ENCODE results near the gene CNTN4.
"Not testable (repeated sequence)": the region's sequence is repeated elsewhere in the genome, so short reads cannot be mapped to it uniquely, and the experiment has no call there.

Gene CNTN4

GRCh38 chr3:2098398-2099027 is at the start of gene CNTN4:
TSS of gene CNTN4 (plus strand) at chr3:2098866.
- intact Hi-C loops (cut with micrococcal nuclease) = no loop called here
- H3K27me3 Mint-ChIP-seq = peaks cover 41% of the 10 kb centered on the region
- no peaks in the 10 kb centered on the region for H3K9me3 Mint-ChIP-seq
- H3K4me3 Mint-ChIP-seq = no peak within 1 kb of the TSS
- H3K4me1 Mint-ChIP-seq (ENCODE audit: low read depth) = no peaks in the 10 kb centered on the region
- H3K36me3 Mint-ChIP-seq (ENCODE audit: low read depth) = no peaks in the 10 kb centered on the region
- H3K27ac Mint-ChIP-seq = no peak within 1 kb of the TSS

- no peaks in the 10 kb centered on the region for H3K36me3 Mint-ChIP-seq (ENCODE audit: low read depth)
Observed at GRCh38 chr3:2061360-2061759, 37.3 kb upstream of the CNTN4 start.

GRCh38 chr3:2071531-2071930 is 27.1 kb upstream of the CNTN4 start:
- peaks cover 8% of the 10 kb centered on the region for H3K9me3 Mint-ChIP-seq
- H3K27ac Mint-ChIP-seq = no peak overlapping the region
- no peak overlapping the region for H3K4me3 Mint-ChIP-seq
- intact Hi-C loops (cut with micrococcal nuclease) = no loop called here
- H3K36me3 Mint-ChIP-seq (ENCODE audit: low read depth) = no peaks in the 10 kb centered on the region
- H3K27me3 Mint-ChIP-seq = no peaks in the 10 kb centered on the region
- H3K4me1 Mint-ChIP-seq (ENCODE audit: low read depth) = no peaks in the 10 kb centered on the region

More at GRCh38 chr3:2061360-2061759, 37.3 kb upstream of the CNTN4 start:
- Mint-ChIP-seq H3K9me3 (peaks cover 30% of the 10 kb centered on the region), H3K27ac (no peak overlapping the region), H3K4me1 (ENCODE audit: low read depth) (no peaks in the 10 kb centered on the region), H3K4me3 (no peak overlapping the region), H3K27me3 (no peaks in the 10 kb centered on the region)
- intact Hi-C loops (cut with micrococcal nuclease) = no loop called here

- Mint-ChIP-seq H3K4me3 (no peak overlapping the region), H3K36me3 (ENCODE audit: low read depth) (no peaks in the 10 kb centered on the region), H3K27me3 (no peaks in the 10 kb centered on the region), H3K9me3 (peaks cover 29% of the 10 kb centered on the region), H3K4me1 (ENCODE audit: low read depth) (no peaks in the 10 kb centered on the region), H3K27ac (no peak overlapping the region)
- intact Hi-C loops (cut with micrococcal nuclease) = no loop called here
Observed at GRCh38 chr3:2078821-2079220, 19.8 kb upstream of the CNTN4 start.

- Mint-ChIP-seq H3K4me1 (ENCODE audit: low read depth) (no peaks in the 10 kb centered on the region), H3K27me3 (no peaks in the 10 kb centered on the region), H3K4me3 (no peak overlapping the region), H3K36me3 (ENCODE audit: low read depth) (no peaks in the 10 kb centered on the region), H3K9me3 (peaks cover 48% of the 10 kb centered on the region), H3K27ac (no peak overlapping the region)
- intact Hi-C loops (cut with micrococcal nuclease) = no loop called here
Observed at GRCh38 chr3:2082871-2083480, 15.7 kb upstream of the CNTN4 start.

GRCh38 chr3:2083558-2083957 is 15.1 kb upstream of the CNTN4 start:
- H3K27me3 Mint-ChIP-seq; intact Hi-C loops (cut with micrococcal nuclease); H3K4me3 Mint-ChIP-seq; H3K27ac Mint-ChIP-seq; H3K4me1 Mint-ChIP-seq (ENCODE audit: low read depth); H3K36me3 Mint-ChIP-seq (ENCODE audit: low read depth): not testable (repeated sequence)
- peaks cover 48% of the 10 kb centered on the region for H3K9me3 Mint-ChIP-seq

GRCh38 chr3:2090095-2090911 is 8.4 kb upstream of the CNTN4 start:
- no peak overlapping the region for H3K27ac Mint-ChIP-seq
- H3K9me3 Mint-ChIP-seq = peaks cover 20% of the 10 kb centered on the region
- intact Hi-C loops (cut with micrococcal nuclease) = no loop called here
- H3K36me3 Mint-ChIP-seq (ENCODE audit: low read depth) = no peaks in the 10 kb centered on the region
- no peak overlapping the region for H3K4me3 Mint-ChIP-seq
- H3K27me3 Mint-ChIP-seq = no peaks in the 10 kb centered on the region
- no peaks in the 10 kb centered on the region for H3K4me1 Mint-ChIP-seq (ENCODE audit: low read depth)

- H3K4me1 Mint-ChIP-seq (ENCODE audit: low read depth) = no peaks in the 10 kb centered on the region
- peaks cover 10% of the 10 kb centered on the region for H3K9me3 Mint-ChIP-seq
- H3K36me3 Mint-ChIP-seq (ENCODE audit: low read depth) = no peaks in the 10 kb centered on the region
- peaks cover 7% of the 10 kb centered on the region for H3K27me3 Mint-ChIP-seq
- no peak overlapping the region for H3K27ac Mint-ChIP-seq
- no peak overlapping the region for H3K4me3 Mint-ChIP-seq
- intact Hi-C loops (cut with micrococcal nuclease) = no loop called here
Observed at GRCh38 chr3:2092758-2093157, 5.9 kb upstream of the CNTN4 start.

- H3K27ac Mint-ChIP-seq = no peak overlapping the region
- H3K36me3 Mint-ChIP-seq (ENCODE audit: low read depth) = no peaks in the 10 kb centered on the region
- H3K9me3 Mint-ChIP-seq = peaks cover 10% of the 10 kb centered on the region
- H3K4me1 Mint-ChIP-seq (ENCODE audit: low read depth) = no peaks in the 10 kb centered on the region
- no peak overlapping the region for H3K4me3 Mint-ChIP-seq
- H3K27me3 Mint-ChIP-seq = peaks cover 25% of the 10 kb centered on the region
- intact Hi-C loops (cut with micrococcal nuclease) = no loop called here
Observed at GRCh38 chr3:2094941-2095340, 3.7 kb upstream of the CNTN4 start.

GRCh38 chr3:2096216-2096615 is 2.5 kb upstream of the CNTN4 start:
- no peaks in the 10 kb centered on the region for H3K4me1 Mint-ChIP-seq (ENCODE audit: low read depth)
- H3K9me3 Mint-ChIP-seq = peaks cover 4% of the 10 kb centered on the region
- no peaks in the 10 kb centered on the region for H3K36me3 Mint-ChIP-seq (ENCODE audit: low read depth)
- H3K27ac Mint-ChIP-seq = no peak overlapping the region
- intact Hi-C loops (cut with micrococcal nuclease) = no loop called here
- H3K27me3 Mint-ChIP-seq = peaks cover 37% of the 10 kb centered on the region
- no peak overlapping the region for H3K4me3 Mint-ChIP-seq

GRCh38 chr3:2097641-2098191 is 950 bp upstream of the CNTN4 start:
- H3K27me3 Mint-ChIP-seq = peaks cover 41% of the 10 kb centered on the region
- H3K9me3 Mint-ChIP-seq = no peaks in the 10 kb centered on the region
- intact Hi-C loops (cut with micrococcal nuclease) = no loop called here
- H3K36me3 Mint-ChIP-seq (ENCODE audit: low read depth) = no peaks in the 10 kb centered on the region
- no peak overlapping the region for H3K4me3 Mint-ChIP-seq
- no peaks in the 10 kb centered on the region for H3K4me1 Mint-ChIP-seq (ENCODE audit: low read depth)
- H3K27ac Mint-ChIP-seq = no peak overlapping the region

GRCh38 chr3:2099028-2099671 is 484 bp downstream of the CNTN4 start:
- Mint-ChIP-seq H3K27me3 (peaks cover 41% of the 10 kb centered on the region), H3K9me3 (no peaks in the 10 kb centered on the region), H3K4me1 (ENCODE audit: low read depth) (no peaks in the 10 kb centered on the region), H3K4me3 (no peak overlapping the region), H3K36me3 (ENCODE audit: low read depth) (no peaks in the 10 kb centered on the region), H3K27ac (no peak overlapping the region)
- intact Hi-C loops (cut with micrococcal nuclease) = no loop called here

GRCh38 chr3:2099779-2100191 is 1.1 kb downstream of the CNTN4 start:
- Mint-ChIP-seq H3K36me3 (ENCODE audit: low read depth) (no peaks in the 10 kb centered on the region), H3K27ac (no peak overlapping the region), H3K4me3 (no peak overlapping the region), H3K27me3 (peaks cover 41% of the 10 kb centered on the region), H3K4me1 (ENCODE audit: low read depth) (no peaks in the 10 kb centered on the region), H3K9me3 (no peaks in the 10 kb centered on the region)
- intact Hi-C loops (cut with micrococcal nuclease) = no loop called here

GRCh38 chr3:2106438-2106837 is 7.8 kb downstream of the CNTN4 start:
- intact Hi-C loops (cut with micrococcal nuclease) = no loop called here
- Mint-ChIP-seq H3K27ac (no peak overlapping the region), H3K9me3 (peaks cover 26% of the 10 kb centered on the region), H3K27me3 (peaks cover 4% of the 10 kb centered on the region), H3K4me1 (ENCODE audit: low read depth) (no peaks in the 10 kb centered on the region), H3K36me3 (ENCODE audit: low read depth) (no peaks in the 10 kb centered on the region), H3K4me3 (no peak overlapping the region)

Data from dendritic cell treated with granulocyte-macrophage colony-stimulating factor and Interleukin-4, amounts not matched to agents 40 ng/mL and 50 ng/mL, for 4 days (primary cell).